Esophagus muscularis mucosa (tissue), 3 donors: ENCODE data around the gene CLEC16A.

Source experiments
- CTCF ChIP-seq, 3 experiments: fragments of 200-600 bp in 2 of 3; fragments of 450-650 bp in 1 of 3; sonication (generic) in 2 of 3; IDR thresholded peaks; one replicate each; pipeline ENCODE4 v1.5.1; 2017 to 2019; ENCODE audit warnings: antibody characterized with exemption in 3 of 3, mild to moderate bottlenecking in 2 of 3, moderate library complexity in 1 of 3
- POLR2AphosphoS5 ChIP-seq, 2 donors: sonication (generic); formaldehyde crosslinking; IDR thresholded peaks; one replicate each; pipeline ENCODE4 v1.6.1; 2017; ENCODE audit warnings: antibody characterized with exemption in 2 of 2

- TF ChIP-seq CTCF (IDR thresholded peaks at IDR 0.05) (no peak), POLR2AphosphoS5 (IDR thresholded peaks at IDR 0.05) (no peak)
Observed at GRCh38 chr16:10906914-10907756, 37.2 kb upstream of the CLEC16A start.
